ENCODE results near the gene PRPH2. TPM values are rescaled to one million over a fixed set of nuclear protein-coding genes. Genes with fewer than 3 reads are reported as not detected.
A peak's percentile ranks its signal among the peaks of the same experiment; 100 is the strongest.

PRPH2 gene
- polyA plus RNA-seq, 1 experiment = 1.7 TPM

GRCh38 chr6:42746463-42747391 is 24.3 kb upstream of the PRPH2 start:
- no peaks in the 10 kb centered on the region for H3K27me3 ChIP-seq (ENCODE audit: control insufficient read depth, insufficient read depth, low read length)
- peak; percentile 65 for DNase-seq (ENCODE audit: low read depth)
- TF ChIP-seq CTCF (IDR thresholded peaks at IDR 0.05; ENCODE audit: insufficient read depth, low read depth, low read length) = no peak
- ChIA-PET POLR2A (interaction anchor here (0.6 to 1.0 kb wide), 2 partner anchors 36 to 883 kb away, joined by 5 to 8 read pairs; no protein-coding TSS in a partner anchor), CTCF (interaction anchor here (0.9 to 2.5 kb wide), 4 partner anchors 8 to 34 kb away, joined by 3 to 8 read pairs (median 4); no protein-coding TSS in a partner anchor)
- peak overlapping the region; percentile 70 for H3K4me3 ChIP-seq (ENCODE audit: low read depth, low read length)
- H3K36me3 ChIP-seq (ENCODE audit: control insufficient read depth, insufficient read depth, low read length) = no peaks in the 10 kb centered on the region

DNA sequence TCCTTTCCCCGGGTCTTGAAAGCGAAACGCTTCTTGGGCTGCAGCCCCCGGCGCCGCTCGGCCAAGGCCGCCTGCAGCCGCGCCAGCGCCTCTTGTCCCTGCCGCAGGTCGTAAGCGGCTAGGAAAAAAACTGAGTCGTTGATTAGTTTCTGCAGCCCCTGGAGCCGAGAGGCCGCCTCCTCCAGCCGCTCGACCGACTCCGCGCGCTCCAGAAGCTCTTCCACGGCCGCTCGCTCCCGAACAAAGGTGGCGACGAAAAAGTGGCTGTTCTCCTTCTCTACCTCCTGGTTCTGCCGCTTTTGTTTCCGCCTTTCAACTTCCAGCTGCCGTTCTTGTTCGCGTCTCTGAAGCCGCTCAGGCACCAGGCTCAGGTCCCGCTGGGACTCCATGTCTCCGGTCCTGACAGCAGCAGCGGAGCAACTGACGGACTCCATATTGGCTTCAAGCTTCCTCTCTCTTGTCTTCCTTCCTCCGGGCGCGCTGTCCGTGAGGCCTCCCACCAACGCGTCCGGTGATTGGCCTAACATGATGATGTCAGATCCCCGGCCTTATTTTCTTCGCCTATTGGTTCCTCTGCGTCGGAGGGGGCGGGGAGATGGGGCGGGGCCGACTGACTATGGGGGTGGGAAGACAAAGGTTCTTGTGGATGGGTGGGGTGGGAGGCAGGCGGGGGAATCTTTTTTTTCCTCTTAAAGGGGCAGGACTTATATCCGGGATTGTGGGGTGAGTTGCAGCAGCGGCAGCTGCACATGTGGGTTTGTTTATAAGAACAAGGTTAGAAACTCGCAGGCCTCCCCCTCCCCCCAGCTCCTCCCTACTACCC is 23.5 kb upstream of the PRPH2 start, which contains the start of gene TBCC:
TBCC (minus strand) TSS at position 464 of the 823 bp plus-strand sequence; CDS start at position 434, 30 bp downstream.
- Histone ChIP-seq H3K27me3 (ENCODE audit: control insufficient read depth, insufficient read depth, low read length) (no peaks in the 10 kb centered on the region), H3K4me3 (ENCODE audit: low read depth, low read length) (peak within 1 kb of the TSS; percentile 76), H3K36me3 (ENCODE audit: control insufficient read depth, insufficient read depth, low read length) (no peaks in the 10 kb centered on the region)
- no peak for TF ChIP-seq CTCF (IDR thresholded peaks at IDR 0.05; ENCODE audit: insufficient read depth, low read depth, low read length)
- peak; percentile 95 for DNase-seq (ENCODE audit: low read depth)
- POLR2A ChIA-PET = interaction anchor here (0.5 to 1.0 kb wide), 4 partner anchors 37 to 884 kb away, joined by 3 to 8 read pairs (median 4); no protein-coding TSS in a partner anchor
- CTCF ChIA-PET = interaction anchor here (0.8 to 2.5 kb wide), 4 partner anchors 17 to 53 kb away, joined by 3 to 8 read pairs (median 4); no protein-coding TSS in a partner anchor

GRCh38 chr6:42745083-42745639 is 22.8 kb upstream of the PRPH2 start:
- ChIA-PET CTCF (interaction anchor here (0.8 to 2.5 kb wide), 4 partner anchors 16 to 52 kb away, joined by 3 to 8 read pairs (median 4); no protein-coding TSS in a partner anchor), POLR2A (interaction anchor here (0.5 to 0.6 kb wide), 2 partner anchors 275 to 455 kb away, joined by 3 read pairs; no protein-coding TSS in a partner anchor)
- Histone ChIP-seq H3K4me3 (ENCODE audit: low read depth, low read length) (peak overlapping the region; percentile 76), H3K27me3 (ENCODE audit: control insufficient read depth, insufficient read depth, low read length) (no peaks in the 10 kb centered on the region), H3K36me3 (ENCODE audit: control insufficient read depth, insufficient read depth, low read length) (no peaks in the 10 kb centered on the region)
- no peak for DNase-seq (ENCODE audit: low read depth)
- TF ChIP-seq CTCF (IDR thresholded peaks at IDR 0.05; ENCODE audit: insufficient read depth, low read depth, low read length) = no peak

DNA sequence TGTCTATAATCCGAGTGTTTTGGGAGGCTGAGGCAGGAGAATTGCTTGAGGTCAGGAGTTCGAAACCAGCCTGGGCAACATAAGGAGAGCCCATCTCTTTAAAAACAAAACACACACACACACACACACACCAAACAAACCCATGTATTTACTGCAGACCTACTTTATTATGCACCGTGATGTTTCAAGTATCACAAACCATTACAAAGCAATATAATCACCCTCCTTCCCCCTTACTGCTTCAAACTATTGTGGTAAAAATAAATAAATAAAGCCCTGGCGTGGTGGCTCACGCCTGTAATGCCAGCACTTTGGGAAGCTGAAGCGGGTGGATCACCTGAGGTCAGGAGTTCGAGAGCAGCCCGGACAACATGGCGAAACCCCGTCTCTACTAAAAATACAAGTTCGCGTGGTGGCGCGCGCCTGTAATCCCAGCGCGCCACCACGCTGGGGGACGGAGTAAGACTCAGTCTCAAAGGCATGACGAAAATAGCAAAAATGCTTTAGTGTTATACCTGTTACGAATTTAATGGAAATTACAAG is 22.0 kb upstream of the PRPH2 start:
- TF ChIP-seq CTCF (IDR thresholded peaks at IDR 0.05; ENCODE audit: insufficient read depth, low read depth, low read length) = no peak
- CTCF ChIA-PET = interaction anchor here (0.7 to 1.0 kb wide), 2 partner anchors 14 to 16 kb away, joined by 3 read pairs; no protein-coding TSS in a partner anchor
- no peaks in the 10 kb centered on the region for H3K36me3 ChIP-seq (ENCODE audit: control insufficient read depth, insufficient read depth, low read length)
- peak overlapping the region; percentile 76 for H3K4me3 ChIP-seq (ENCODE audit: low read depth, low read length)
- no peak for DNase-seq (ENCODE audit: low read depth)
- POLR2A ChIA-PET = no interaction called here
- no peaks in the 10 kb centered on the region for H3K27me3 ChIP-seq (ENCODE audit: control insufficient read depth, insufficient read depth, low read length)

Measured in BJ (cell line).